ENCODE results near the gene GCKR.

Gene GCKR, protein sequence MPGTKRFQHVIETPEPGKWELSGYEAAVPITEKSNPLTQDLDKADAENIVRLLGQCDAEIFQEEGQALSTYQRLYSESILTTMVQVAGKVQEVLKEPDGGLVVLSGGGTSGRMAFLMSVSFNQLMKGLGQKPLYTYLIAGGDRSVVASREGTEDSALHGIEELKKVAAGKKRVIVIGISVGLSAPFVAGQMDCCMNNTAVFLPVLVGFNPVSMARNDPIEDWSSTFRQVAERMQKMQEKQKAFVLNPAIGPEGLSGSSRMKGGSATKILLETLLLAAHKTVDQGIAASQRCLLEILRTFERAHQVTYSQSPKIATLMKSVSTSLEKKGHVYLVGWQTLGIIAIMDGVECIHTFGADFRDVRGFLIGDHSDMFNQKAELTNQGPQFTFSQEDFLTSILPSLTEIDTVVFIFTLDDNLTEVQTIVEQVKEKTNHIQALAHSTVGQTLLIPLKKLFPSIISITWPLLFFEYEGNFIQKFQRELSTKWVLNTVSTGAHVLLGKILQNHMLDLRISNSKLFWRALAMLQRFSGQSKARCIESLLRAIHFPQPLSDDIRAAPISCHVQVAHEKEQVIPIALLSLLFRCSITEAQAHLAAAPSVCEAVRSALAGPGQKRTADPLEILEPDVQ

DNA sequence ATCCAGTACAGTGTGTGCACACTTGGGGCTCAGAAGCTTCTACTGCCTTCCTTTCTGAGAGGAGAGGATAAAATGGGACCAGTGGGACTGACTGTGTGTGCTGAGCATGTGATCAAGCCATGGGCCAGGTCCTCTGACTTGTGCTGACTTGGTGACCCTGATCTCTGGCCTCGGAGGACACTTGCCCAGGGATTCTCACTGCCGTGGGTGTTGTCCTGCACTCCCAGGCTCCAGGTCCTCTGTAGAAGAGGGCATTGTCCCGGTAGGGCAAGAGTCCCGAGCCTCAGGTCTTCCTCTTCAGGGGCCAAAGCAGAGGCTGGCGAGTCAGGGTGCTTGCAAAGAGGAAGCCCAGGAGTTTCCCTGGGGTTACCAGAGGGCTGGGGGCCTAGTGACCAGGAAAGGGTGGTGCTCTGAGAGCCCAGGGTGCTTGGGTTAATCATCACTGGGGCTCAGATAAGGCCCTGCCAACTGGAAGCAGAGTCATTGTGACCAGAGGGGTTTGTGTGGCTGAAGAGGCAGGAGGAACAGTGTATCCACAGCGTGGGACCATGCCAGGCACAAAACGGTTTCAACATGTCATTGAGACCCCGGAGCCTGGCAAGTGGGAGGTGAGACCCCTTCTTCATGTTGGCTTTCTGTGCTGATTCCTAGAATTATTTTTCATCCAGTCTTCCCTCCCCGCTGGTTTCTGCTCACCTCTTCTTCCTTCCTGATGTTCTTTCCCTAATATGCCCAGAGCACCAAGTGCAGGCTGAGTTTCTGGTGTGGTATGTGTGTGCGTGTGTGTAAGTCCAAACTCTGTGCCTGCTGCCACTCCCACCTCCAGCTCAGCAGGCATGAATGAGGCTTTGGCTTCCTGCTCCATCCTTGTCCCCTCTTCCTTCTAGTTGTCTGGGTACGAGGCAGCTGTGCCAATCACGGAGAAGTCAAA lies at the start of gene GCKR:
TSS of gene GCKR (plus strand) at position 483 of the 931 bp plus-strand sequence. CDS start at position 549, 66 bp downstream.
- no peak for DNase-seq (ENCODE audit: low read depth, low spot score)

DNA sequence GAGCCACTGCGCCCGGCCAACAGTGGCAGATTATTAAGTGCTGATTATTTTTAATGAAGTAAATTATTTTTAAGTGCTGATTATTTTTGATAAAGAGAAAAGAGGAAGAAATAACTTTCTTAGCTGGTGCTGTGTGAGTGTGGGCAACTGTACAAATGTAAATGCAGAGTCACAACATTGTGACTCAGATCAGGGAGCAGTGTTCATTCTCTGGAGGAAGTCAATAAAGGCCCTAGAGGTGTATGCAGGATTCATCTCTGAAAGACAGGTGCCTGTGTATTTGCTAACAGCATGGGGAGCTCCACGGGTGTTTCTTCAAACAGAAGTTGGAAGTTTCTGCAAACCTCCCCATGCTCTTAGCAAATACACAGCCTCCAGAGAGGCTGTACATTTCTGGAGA lies 48.3 kb upstream of the GCKR start:
- DNase-seq (ENCODE audit: low read depth, low spot score), result no peak

DNA sequence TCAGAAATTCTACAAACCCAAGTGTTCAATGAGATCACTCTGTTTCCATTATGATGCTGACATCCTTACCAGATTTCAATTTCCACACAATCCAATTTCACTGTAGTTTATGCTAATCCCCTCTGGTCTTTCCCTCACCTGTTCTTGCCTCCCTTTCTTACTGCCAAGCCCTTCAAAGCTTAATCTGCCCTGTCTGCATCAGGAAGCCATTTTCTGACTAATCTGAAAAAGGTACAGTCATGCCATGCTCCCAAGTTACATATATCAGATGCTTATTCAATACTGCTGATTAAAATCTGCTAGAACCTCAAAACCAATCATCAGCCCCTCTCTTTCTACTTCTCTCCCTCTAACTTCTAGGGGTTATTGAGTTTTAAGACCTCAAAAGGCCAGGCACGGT lies 45.5 kb upstream of the GCKR start:
- no peak for DNase-seq (ENCODE audit: low read depth, low spot score)

DNA sequence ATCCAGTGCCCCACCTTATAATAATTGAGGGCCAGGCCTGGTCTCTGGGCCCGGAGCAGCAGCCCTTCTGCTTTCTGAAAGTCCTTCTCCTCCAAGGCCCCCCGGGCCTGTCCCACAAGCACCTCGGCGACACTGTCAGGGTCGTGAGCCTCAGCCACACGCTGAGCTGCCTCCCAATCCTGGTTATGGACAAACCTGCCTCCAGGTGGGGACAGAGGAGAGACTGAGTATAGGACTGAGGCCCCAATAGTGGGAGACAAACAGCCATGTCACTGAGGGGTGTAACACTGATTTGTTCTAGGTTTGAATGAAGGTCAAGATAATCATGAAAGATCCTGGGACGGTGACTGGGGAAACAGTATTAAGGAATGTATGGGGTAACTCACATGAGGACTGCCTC lies 42.7 kb upstream of the GCKR start:
- DNase-seq (ENCODE audit: low read depth, low spot score), result no peak

DNA sequence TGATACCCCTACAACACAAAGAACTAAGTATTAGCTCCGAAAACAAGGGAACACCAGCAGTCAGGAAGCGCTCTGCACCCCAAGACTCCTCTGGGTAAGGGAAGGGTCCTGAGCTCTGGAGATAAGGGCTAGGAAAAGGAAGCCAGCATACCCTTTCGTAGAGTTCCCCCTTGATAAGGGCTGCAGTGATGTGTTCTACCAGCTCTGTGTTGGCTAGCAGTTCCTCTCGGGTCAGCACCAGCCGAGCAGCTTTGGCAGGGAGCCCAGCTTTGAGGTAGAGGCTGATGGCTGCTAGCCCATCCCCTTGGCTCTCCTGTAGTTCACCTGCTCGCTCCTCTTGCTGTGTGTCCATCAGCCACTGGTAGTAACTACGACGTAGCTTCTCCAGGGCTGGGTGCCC lies 35.5 kb upstream of the GCKR start:
- no peak for DNase-seq (ENCODE audit: low read depth, low spot score)

DNA sequence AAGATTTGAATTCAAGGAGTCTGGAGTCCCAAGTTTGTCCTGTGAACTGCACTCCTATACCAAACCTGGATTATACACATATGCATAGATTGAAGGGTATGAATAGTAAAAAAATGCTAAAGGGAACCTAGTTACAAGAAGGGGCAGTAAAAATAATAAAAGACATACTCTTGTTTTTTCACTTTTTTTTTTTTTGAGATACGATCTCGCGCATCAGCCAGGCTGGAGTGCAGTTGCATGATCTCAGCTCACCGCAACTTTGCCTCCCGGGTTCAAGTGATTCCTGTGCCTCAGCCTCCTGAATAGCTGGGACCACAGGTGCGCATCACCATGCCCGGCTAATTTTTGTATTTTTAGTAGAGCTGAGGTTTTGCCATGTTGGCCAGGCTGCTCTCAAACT lies 32.2 kb upstream of the GCKR start:
- DNase-seq (ENCODE audit: low read depth, low spot score), result no peak

DNA sequence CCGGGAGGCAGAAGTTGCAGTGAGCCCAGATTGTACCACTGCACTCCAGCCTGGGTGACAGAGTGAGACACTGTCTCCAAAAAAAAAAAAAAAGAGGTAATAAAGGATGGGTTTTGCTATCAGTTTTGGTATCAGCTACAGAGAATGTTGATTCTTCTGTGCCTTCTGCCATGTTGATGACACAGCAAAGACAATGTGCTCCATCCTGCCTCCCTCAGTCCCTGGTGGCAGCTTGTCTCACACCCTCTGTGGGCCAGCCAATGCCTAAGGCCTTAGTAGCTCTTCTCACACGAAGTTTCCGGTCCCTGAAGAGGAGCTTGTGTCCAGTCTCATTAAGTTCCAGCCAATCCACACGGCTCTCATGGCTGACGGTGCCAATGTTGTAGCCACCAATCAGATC lies 24.7 kb upstream of the GCKR start:
- DNase-seq (ENCODE audit: low read depth, low spot score), result no peak

DNA sequence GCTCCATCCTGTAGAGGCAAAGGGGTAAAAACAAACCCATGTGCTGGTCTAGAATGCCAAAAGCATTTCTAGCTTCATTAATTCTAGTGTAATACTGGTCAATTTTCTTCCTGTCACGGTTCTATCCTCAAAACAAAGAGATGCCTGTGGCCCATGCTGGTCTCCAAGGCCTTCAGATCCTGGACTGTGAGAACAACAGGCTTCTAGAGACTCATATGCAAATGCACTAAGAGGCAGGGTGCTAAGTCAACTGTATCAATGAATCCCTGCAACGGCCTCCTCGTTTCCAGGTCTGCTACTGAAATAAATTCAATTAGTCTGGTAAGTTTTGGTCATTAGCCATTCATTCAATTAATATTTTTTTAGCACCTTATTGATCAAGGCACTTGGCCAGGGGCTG lies 11.1 kb upstream of the GCKR start:
- DNase-seq (ENCODE audit: low read depth, low spot score), result no peak

DNA sequence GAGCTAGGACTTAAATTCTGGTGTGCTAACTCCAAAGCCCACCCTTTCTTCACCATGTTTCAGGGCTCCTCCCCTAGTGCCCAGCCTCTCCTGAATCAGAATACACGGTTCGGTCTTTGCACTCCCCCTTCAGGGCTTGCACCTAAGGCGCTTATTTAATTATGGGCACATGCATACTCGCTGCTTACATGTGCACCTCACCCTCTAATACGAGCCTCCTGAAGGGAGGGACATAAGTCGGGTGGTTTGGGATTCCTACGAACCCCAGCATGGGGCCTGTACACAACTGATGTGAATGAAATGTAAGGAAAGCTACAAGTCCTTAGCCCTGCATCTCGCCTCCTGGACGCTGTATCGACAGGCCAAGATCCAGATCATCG lies 7.5 kb upstream of the GCKR start:
- no peak for DNase-seq (ENCODE audit: low read depth, low spot score)

DNA sequence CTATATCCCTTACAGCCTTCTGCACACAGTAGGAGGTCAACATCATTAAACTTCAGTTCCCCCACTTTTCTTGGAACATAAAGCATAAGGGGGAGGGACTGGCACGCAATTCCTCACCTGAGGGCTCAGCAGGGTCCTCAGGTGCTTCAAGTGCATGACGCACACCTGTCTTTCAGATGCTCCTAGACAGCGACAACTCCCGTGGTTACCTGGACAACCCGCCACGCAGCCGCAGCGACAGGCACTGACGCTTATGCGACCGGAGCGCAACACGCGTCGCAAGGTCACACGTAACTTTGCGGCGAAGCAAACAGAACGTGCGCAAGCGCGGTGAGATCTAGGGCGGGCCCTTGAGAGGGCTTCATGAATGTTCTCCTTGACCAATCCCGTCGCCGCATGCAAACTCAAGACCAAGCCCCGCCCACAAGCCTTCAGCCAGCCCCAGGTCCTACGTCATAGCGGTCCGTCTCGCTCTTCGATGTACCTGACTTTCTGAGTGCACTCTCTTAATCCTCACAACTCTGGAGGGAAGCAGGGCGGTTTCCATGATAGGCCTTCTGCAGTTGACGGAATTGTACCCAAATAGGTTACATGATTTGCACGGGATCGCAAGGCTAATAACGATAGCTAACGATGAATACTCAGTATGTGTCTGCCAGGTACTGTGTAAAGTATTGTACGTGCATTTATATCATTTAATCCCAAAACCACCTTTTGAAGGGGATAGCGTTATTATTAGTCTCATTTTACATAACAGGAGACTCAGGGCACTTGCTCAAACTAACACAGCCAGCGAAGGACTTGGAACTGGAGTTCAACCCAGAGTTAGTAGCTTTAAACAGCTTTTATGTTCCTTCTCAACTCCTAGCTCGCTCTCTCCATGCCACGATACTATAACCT lies 6.9 kb upstream of the GCKR start, which contains the start of gene IFT172:
TSS of gene IFT172 (minus strand) at position 246 of the 900 bp plus-strand sequence. CDS start at position 156, 90 bp downstream.
- DNase-seq (ENCODE audit: low read depth, low spot score), result peak; percentile 98

DNA sequence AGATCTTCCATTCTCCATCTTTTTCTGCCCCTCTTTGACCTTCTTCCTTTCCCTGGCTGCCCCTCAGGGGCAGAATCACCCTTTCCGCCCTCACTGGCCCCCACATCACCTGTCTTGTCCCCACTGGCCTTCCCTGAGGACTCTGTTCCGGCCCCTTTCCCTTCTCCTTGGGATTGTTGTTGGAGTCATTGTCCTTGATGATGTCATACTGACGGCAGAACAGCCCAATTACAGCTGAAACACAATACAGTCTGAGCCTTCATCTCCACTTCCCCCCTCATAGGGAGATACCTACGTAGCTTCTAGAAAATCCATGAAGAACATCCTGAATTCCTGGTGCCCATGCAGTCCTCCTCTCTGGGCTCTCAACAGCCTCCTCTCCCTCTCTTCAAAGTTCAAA lies 4.1 kb upstream of the GCKR start:
- DNase-seq (ENCODE audit: low read depth, low spot score), result no peak

DNA sequence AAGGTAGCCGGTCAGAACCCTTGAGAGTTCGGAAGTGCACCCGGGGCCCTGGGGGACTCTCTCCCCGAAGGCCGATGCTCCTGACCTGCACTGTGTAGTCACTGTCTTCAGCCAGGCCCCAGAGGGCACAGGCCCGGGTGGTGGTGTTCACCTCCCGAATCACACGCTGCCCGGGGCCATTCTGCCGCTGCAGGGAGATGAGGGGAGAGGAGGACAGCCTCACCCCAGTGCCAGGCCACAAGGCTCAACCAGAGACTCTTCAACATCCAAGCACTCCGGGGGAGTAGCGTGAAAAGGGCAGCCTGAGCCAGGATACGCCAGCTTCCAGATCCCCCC lies 2.7 kb upstream of the GCKR start:
- DNase-seq (ENCODE audit: low read depth, low spot score), result no peak

DNA sequence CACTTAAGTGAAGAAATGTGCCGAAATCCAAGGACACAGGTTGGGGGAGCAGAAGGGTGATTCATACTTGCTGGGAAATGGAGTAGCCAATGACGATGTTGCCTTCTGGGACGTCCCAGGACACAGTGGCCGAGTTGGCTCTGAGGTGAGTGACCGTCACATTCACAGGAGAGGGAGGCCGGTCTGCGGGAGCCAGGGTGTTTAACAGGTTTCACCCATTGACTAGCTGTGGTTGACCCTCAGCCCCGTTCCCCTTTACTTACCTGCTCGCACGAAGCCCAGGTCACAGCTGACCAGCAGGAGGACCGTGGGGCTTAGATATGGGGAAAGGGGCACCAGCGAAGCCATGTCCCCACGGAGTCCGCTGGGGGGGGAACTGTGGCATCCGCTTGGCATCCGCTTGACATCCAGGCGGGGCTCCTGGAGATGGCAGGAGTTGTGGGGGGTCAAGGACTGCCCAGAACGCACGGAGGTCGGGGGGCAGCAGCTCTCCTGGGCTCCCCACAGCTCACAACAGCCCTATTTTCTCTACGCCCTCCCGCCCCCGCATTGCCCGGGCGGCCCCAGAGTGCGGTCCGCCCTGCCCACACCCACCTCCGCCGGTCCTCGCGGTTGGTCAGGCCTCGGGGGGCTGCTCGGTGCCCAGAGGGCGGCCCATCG lies 2.2 kb upstream of the GCKR start:
- DNase-seq (ENCODE audit: low read depth, low spot score), result no peak

DNA sequence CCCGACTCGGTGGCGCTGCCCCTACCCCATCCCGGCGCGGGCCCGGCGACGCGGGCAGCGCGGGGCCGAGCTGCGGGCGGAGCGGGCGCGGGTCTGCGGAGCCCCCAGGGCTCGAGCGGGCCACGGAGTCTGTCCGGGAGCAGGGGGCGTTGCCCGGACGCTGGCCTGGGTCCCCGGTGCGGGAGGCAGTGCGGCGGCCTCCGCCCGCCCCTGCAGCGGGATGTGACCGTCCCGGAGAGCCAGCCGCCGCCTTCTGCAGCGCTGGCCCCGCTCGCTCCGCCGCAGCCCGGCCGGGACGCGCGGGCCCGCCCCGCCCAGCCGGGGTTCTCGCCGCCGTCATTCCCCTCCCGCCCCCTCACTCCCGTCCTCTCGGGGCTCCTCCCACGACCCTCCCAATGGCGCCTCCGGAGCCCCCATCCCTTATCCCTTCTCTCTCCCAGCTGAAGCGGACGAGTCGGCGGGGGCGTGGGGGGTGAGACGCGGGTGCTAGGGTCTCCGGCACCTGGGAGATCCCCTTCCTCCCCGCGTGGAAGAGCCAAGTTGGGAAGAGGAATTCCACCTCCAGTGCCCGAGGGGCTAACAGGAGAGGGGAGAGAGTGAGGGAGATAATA lies 1.6 kb upstream of the GCKR start, which contains the start of gene FNDC4:
TSS of gene FNDC4 (minus strand) at position 257 of the 611 bp plus-strand sequence. CDS start 521 bp downstream, outside the sequence.
- no peak for DNase-seq (ENCODE audit: low read depth, low spot score)

DNA sequence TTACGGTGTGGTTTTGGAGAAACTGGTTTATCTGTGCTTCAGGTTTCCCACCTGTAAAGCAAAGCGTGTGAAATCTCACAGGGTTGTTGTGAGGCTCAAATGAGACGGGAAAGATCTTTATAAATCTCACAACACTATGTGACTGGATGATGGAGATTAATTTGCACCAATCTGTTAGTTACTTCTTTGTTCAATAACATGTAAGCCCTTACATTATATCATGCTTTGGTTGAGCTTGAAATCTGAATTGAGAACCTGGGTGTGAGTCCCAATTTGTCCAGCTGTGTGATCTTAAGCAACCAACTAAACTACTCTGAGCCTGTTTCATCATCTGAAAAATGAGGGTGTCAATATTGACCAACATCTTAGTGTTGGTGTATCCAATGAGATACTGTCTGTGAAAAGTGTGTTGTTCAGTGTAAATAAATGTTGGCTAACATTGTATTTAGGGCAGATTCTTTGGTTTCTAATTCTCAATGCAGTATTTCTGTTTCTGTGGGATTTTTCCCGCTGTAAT lies 741 bp upstream of the GCKR start:
- no peak for DNase-seq (ENCODE audit: low read depth, low spot score)

DNA sequence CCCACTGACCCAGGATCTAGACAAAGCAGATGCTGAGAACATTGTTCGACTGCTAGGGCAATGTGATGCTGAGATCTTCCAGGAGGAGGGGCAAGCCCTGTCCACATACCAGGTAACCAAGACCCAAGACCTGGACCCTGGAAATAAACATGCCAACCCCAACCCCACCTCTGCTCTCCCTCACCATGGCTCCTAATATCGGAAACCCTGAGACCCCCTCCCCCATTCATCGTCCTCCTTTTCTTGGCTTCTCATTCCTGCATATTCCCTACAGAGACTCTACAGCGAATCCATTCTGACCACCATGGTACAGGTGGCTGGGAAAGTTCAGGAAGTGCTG lies 619 bp downstream of the GCKR start:
- DNase-seq (ENCODE audit: low read depth, low spot score), result no peak

DNA sequence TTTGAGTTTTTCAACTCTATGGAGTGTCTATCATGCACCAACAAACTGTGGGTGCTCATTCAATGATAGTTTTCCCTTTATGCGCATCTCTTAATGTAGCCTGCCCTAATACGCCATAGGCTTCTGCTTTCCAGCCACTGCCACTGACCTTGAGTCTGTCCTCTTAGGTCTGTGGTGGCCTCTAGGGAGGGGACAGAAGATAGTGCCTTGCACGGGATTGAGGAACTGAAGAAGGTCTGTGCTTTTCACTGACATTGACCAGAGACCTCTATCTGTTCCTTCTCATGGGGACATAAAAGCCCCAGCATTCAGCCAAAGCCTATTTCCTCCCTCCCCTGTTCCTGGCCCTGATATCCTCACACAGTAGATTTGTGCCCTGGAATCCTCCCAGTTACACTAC lies 2.3 kb downstream of the GCKR start:
- no peak for DNase-seq (ENCODE audit: low read depth, low spot score)

DNA sequence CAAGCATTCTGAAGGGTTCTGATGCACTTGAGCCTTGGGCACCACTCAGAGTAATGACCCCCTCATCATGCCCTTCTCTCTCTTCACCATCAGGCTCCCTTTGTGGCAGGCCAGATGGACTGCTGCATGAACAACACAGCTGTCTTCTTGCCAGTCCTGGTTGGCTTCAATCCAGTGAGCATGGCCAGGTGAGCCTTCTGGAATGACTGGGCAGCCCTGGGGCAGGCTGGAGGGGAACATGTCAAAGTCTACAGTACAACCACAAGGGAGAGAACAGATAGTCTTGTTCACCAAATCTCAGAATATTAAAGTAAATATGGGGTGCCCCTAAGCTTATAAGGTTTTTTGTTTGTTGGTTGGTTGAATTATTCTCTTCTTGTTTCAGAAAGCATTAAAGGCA lies 4.4 kb downstream of the GCKR start:
- no peak for DNase-seq (ENCODE audit: low read depth, low spot score)

DNA sequence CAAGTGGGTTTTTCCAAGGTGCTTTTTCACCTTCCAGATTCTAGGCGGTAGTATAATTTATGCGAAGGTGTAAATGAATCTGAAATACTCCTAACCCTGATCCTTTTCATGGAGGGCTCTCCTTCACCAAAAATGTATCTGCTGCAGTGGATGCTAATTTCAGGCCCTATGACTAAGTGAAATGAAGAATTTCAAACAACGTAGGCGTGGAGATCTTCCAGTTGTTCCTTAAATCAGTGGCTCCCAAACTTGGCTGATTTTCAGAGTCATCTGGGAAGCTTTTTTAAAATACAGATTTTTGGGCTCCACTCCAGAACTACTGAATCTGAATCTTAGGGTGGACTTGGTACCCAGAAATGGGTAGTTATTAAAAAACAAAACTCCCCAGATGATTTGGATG lies 5.5 kb downstream of the GCKR start:
- DNase-seq (ENCODE audit: low read depth, low spot score), result no peak

DNA sequence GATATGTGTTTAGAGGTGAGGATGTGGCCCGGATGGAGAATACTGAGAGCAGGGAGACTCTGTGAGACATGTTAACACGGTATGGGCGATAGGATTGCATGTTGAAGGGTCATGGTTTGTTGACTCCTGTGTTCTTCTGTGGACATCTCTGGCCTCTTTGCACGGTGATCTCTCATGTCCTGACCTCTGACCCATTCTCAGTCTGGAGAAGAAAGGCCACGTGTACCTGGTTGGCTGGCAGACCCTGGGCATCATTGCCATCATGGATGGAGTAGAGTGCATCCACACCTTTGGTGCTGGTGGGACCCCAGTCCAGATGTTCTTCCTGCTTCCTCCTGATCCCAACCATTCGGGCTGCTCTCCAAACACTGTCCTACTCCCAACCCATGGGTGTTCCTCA lies 9.9 kb downstream of the GCKR start:
- DNase-seq (ENCODE audit: low read depth, low spot score), result no peak

Data from activated CD4-positive, CD25-positive, alpha-beta regulatory T cell treated with anti-CD3 and anti-CD28 coated beads, Interleukin-2, amount 50 U/mL, for 16 hours (primary cell).